MCF 10A (cell line): ENCODE data around the gene B4GALT7. TPM values are rescaled to one million over a fixed set of nuclear protein-coding genes. Genes with fewer than 3 reads are reported as not detected.

Experiments
- BruUV-seq: library from RNA; stranded (reverse); fragments of 400-500 nt; replicated peaks from 2 replicates; lab custom pipeline; 2021; lab: Mats Ljungman, UMichigan
- CTCF ChIA-PET: fragments of 300-600 bp; sonication (Branson Sonifier 250); formaldehyde crosslinking; extraction: SDS; loops from one replicate; lab custom pipeline; 2021; ENCODE audit warnings: antibody characterized with exemption, inconsistent platforms; lab: Yijun Ruan, JAX
- POLR2A ChIA-PET: fragments of 300-600, 350-650 bp; sonication (Branson Sonifier 250); formaldehyde crosslinking; extraction: SDS; loops from one replicate; lab custom pipeline; 2020; ENCODE audit warnings: antibody characterized with exemption, inconsistent platforms; lab: Yijun Ruan, JAX
- DNase-seq: peaks from one replicate; pipeline ENCODE4 v3.0.0-alpha.2; 2018; ENCODE audit not compliant: unreplicated experiment
- H3K27ac Mint-ChIP-seq: one replicate; pipeline ENCODE4 v1.8.0; 2022; ENCODE audit warnings: mild to moderate bottlenecking, low read depth, mixed read lengths; ENCODE audit not compliant: unreplicated experiment
- H3K27me3 Mint-ChIP-seq: one replicate; pipeline ENCODE4 v1.8.0; 2022; ENCODE audit warnings: mixed read lengths; ENCODE audit not compliant: insufficient read depth, unreplicated experiment
- H3K36me3 Mint-ChIP-seq: one replicate; pipeline ENCODE4 v1.8.0; 2022; ENCODE audit warnings: mild to moderate bottlenecking, moderate library complexity, mixed read lengths; ENCODE audit not compliant: insufficient read depth, unreplicated experiment
- H3K4me1 Mint-ChIP-seq: one replicate; pipeline ENCODE4 v1.8.0; 2022; ENCODE audit warnings: mixed read lengths; ENCODE audit not compliant: insufficient read depth, unreplicated experiment
- H3K4me3 Mint-ChIP-seq: one replicate; pipeline ENCODE4 v1.8.0; 2022; ENCODE audit warnings: mild to moderate bottlenecking, moderate library complexity, mixed read lengths; ENCODE audit not compliant: unreplicated experiment
- H3K9me3 Mint-ChIP-seq: one replicate; pipeline ENCODE4 v1.8.0; 2022; ENCODE audit warnings: mixed read lengths; ENCODE audit not compliant: unreplicated experiment
- intact Hi-C: fragments of 100-400 bp; cut with micrococcal nuclease; formaldehyde crosslinking; loops from 2 replicates; pipeline ENCODE4 v1.14.1; 2022
- total RNA-seq: library from RNA; stranded (reverse); gene quantifications from 2 replicates; pipeline ENCODE4 v1.2.3, GENCODE V29; 2022
- TF ChIP-seq, protein P1 (sequence below): fragments of 200-600 bp; IDR thresholded peaks from one replicate; pipeline ENCODE4 v1.8.0; 2022; ENCODE audit warnings: antibody characterized with exemption, mild to moderate bottlenecking; ENCODE audit not compliant: unreplicated experiment

Gene B4GALT7
- total RNA-seq, 1 experiment from 2014 or later: 38.8 TPM

DNA sequence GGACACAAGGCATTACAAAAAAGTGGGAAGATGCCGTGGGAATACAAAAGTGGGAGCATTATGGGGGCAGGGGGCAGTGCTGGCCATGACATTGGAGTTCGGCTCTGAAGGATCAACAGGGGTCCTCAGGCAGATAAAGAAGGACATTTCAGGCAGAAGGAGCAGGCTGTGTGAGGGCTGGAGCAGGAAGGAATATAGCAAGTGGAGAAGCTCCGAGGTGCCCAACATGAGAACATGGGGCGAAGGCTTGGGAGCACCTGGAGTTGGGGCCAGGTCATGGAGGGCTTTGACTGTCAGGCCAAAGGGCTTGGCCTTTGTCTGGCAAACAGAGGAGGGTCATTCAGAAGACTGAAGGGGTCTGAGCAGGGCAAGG is 2.5 kb downstream of the B4GALT7 start:
- ChIA-PET CTCF (interaction anchor here (0.7 to 1.6 kb wide), 4 partner anchors 20 to 101 kb away, joined by 3 to 6 read pairs (median 3); no protein-coding TSS in a partner anchor), POLR2A (interaction anchor here (1.4 to 1.7 kb wide), 2 partner anchors 9 to 49 kb away, joined by 6 to 7 read pairs; no protein-coding TSS in a partner anchor)
- no peak for DNase-seq
- Mint-ChIP-seq H3K9me3 (no peaks in the 10 kb centered on the region), H3K4me3 (no peak overlapping the region), H3K27ac (no peak overlapping the region), H3K36me3 (peaks cover 22% of the 10 kb centered on the region), H3K4me1 (peaks cover 35% of the 10 kb centered on the region), H3K27me3 (no peaks in the 10 kb centered on the region)
- no TSS peak for BruUV-seq
- TF ChIP-seq, protein P1, sequence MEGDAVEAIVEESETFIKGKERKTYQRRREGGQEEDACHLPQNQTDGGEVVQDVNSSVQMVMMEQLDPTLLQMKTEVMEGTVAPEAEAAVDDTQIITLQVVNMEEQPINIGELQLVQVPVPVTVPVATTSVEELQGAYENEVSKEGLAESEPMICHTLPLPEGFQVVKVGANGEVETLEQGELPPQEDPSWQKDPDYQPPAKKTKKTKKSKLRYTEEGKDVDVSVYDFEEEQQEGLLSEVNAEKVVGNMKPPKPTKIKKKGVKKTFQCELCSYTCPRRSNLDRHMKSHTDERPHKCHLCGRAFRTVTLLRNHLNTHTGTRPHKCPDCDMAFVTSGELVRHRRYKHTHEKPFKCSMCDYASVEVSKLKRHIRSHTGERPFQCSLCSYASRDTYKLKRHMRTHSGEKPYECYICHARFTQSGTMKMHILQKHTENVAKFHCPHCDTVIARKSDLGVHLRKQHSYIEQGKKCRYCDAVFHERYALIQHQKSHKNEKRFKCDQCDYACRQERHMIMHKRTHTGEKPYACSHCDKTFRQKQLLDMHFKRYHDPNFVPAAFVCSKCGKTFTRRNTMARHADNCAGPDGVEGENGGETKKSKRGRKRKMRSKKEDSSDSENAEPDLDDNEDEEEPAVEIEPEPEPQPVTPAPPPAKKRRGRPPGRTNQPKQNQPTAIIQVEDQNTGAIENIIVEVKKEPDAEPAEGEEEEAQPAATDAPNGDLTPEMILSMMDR: no peak
- intact Hi-C loops: loop anchor here (10.0 kb wide), 1 partner anchor 562 kb away; no protein-coding TSS in a partner anchor

DNA sequence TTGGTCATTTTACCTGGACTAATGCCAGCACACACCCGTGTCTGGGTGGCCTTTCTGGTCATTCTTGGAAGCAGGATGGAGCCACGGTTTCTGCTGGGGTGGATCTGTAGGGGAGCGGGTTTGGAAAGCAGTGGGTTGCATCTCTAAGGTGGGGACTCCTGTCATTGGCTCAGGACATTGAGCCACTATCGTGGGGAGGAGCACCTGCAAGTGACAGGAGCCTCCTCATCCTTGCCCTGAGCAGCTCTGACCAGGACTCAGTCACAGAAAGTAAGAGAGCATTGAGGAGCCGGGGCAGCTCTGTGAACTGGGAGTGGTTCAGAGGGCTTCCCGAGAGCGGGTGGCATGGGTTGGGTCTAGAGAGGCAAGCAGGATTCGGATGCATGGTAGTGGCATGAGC is 3.7 kb downstream of the B4GALT7 start:
- Mint-ChIP-seq H3K9me3 (no peaks in the 10 kb centered on the region), H3K4me1 (peaks cover 30% of the 10 kb centered on the region), H3K27me3 (no peaks in the 10 kb centered on the region), H3K4me3 (no peak overlapping the region), H3K36me3 (peaks cover 25% of the 10 kb centered on the region), H3K27ac (no peak overlapping the region)
- ChIA-PET CTCF (interaction anchor here (0.7 to 1.1 kb wide), 3 partner anchors 60 to 559 kb away, joined by 3 to 6 read pairs (median 4); no protein-coding TSS in a partner anchor), POLR2A (interaction anchor here (1.7 kb wide), 1 partner anchor 8 kb away, joined by 6 read pairs; no protein-coding TSS in a partner anchor)
- BruUV-seq: no TSS peak
- DNase-seq: no peak
- TF ChIP-seq, protein P1: no peak
- intact Hi-C loops: loop anchor here (10.0 kb wide), 1 partner anchor 561 kb away; no protein-coding TSS in a partner anchor

DNA sequence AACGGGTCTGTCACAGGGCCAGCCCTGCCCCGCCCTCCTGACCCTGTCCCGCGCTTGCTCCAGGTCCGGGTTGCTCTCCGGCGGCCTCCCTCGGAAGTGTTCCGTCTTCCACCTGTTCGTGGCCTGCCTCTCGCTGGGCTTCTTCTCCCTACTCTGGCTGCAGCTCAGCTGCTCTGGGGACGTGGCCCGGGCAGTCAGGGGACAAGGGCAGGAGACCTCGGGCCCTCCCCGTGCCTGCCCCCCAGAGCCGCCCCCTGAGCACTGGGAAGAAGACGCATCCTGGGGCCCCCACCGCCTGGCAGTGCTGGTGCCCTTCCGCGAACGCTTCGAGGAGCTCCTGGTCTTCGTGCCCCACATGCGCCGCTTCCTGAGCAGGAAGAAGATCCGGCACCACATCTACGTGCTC is 4.2 kb downstream of the B4GALT7 start:
- no peaks in the 10 kb centered on the region for H3K9me3 Mint-ChIP-seq
- CTCF ChIA-PET: interaction anchor here (0.8 to 1.0 kb wide), 2 partner anchors 15 to 43 kb away, joined by 3 read pairs; no protein-coding TSS in a partner anchor
- TF ChIP-seq, protein P1: no peak
- H3K4me1 Mint-ChIP-seq: peaks cover 25% of the 10 kb centered on the region
- peaks cover 30% of the 10 kb centered on the region for H3K36me3 Mint-ChIP-seq
- H3K27me3 Mint-ChIP-seq: no peaks in the 10 kb centered on the region
- intact Hi-C loops: loop anchor here (10.0 kb wide), 1 partner anchor 561 kb away; no protein-coding TSS in a partner anchor
- no peak overlapping the region for H3K4me3 Mint-ChIP-seq
- DNase-seq: no peak
- POLR2A ChIA-PET: no interaction called here
- no TSS peak for BruUV-seq
- H3K27ac Mint-ChIP-seq: no peak overlapping the region

DNA sequence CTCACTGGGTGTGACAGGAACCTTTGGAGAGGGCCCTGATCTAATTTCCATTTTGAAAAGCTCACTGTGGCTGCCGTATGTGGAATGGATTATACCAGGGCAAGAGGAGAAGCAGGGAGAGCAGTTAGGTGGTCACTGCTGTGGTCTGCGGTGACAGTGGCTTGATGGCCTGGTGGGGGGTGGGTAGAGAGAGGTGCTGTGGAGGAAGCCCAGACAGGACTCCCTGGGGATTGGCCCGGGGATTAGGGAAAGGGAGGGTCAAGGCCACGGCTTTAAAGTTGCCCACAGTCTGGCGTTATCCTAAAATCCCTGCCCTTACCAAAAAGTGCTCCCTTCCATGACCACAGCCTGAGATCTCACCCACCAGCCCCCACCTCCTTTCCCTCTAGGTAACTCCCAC is 4.7 kb downstream of the B4GALT7 start:
- H3K9me3 Mint-ChIP-seq: no peaks in the 10 kb centered on the region
- no peak for DNase-seq
- POLR2A ChIA-PET: interaction anchor here (1.3 kb wide), 1 partner anchor 59 kb away, joined by 3 read pairs; no protein-coding TSS in a partner anchor
- H3K36me3 Mint-ChIP-seq: peaks cover 30% of the 10 kb centered on the region
- peaks cover 23% of the 10 kb centered on the region for H3K4me1 Mint-ChIP-seq
- no peak overlapping the region for H3K27ac Mint-ChIP-seq
- H3K4me3 Mint-ChIP-seq: no peak overlapping the region
- intact Hi-C loops: loop anchor here (5.0 to 10.0 kb wide), 2 partner anchors 463 to 560 kb away; no protein-coding TSS in a partner anchor
- no peaks in the 10 kb centered on the region for H3K27me3 Mint-ChIP-seq
- CTCF ChIA-PET: interaction anchor here (0.8 to 1.0 kb wide), 2 partner anchors 14 to 44 kb away, joined by 3 read pairs; no protein-coding TSS in a partner anchor
- TF ChIP-seq, protein P1: no peak
- no TSS peak for BruUV-seq
